MM.1S (cell line): ENCODE data around the gene GPR137B.

Source experiments
- EZH2phosphoT487 ChIP-seq: fragments of 300-600 bp; sonication (generic); IDR thresholded peaks from 2 replicates; pipeline ENCODE4 v1.6.1; 2018; ENCODE audit warnings: antibody characterized with exemption, low read length
- TF ChIP-seq, protein P1 (sequence below): fragments of 300-600 bp; sonication (generic); IDR thresholded peaks from 2 replicates; pipeline ENCODE4 v1.5.1; 2016; ENCODE audit warnings: antibody characterized with exemption, low read length, mixed read lengths

GRCh38 chr1:236128646-236129178 lies 13.6 kb upstream of the GPR137B start:
- TF ChIP-seq, protein P1, sequence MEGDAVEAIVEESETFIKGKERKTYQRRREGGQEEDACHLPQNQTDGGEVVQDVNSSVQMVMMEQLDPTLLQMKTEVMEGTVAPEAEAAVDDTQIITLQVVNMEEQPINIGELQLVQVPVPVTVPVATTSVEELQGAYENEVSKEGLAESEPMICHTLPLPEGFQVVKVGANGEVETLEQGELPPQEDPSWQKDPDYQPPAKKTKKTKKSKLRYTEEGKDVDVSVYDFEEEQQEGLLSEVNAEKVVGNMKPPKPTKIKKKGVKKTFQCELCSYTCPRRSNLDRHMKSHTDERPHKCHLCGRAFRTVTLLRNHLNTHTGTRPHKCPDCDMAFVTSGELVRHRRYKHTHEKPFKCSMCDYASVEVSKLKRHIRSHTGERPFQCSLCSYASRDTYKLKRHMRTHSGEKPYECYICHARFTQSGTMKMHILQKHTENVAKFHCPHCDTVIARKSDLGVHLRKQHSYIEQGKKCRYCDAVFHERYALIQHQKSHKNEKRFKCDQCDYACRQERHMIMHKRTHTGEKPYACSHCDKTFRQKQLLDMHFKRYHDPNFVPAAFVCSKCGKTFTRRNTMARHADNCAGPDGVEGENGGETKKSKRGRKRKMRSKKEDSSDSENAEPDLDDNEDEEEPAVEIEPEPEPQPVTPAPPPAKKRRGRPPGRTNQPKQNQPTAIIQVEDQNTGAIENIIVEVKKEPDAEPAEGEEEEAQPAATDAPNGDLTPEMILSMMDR: no peak
- TF ChIP-seq EZH2phosphoT487: no peak
